Neuronal stem cell (in vitro differentiated cells): Measurements from ENCODE around the gene KCNH6.

Experiments
- DNase-seq: peaks from one replicate; pipeline ENCODE4 v3.0.0-alpha.2; 2013; ENCODE audit warnings: low spot score
- H2AFZ ChIP-seq: one replicate; pipeline ENCODE4 v1.6.1; 2013; ENCODE audit warnings: mild to moderate bottlenecking, low read length, inconsistent platforms
- H2AK5ac ChIP-seq: 2 replicates; pipeline ENCODE4 v1.6.1; 2013; ENCODE audit warnings: low read depth, mild to moderate bottlenecking, inconsistent platforms, low read length, moderate library complexity, mixed read lengths
- H2BK120ac ChIP-seq: 2 replicates; pipeline ENCODE4 v1.6.1; 2013; ENCODE audit warnings: low read depth, mild to moderate bottlenecking, inconsistent platforms, low read length, moderate library complexity, mixed read lengths
- H2BK12ac ChIP-seq: one replicate; pipeline ENCODE4 v1.6.1; 2013; ENCODE audit warnings: low read length, inconsistent platforms
- H2BK15ac ChIP-seq: 2 replicates; pipeline ENCODE4 v1.6.1; 2013; ENCODE audit warnings: mild to moderate bottlenecking, low read length, inconsistent platforms, mixed read lengths
- H2BK5ac ChIP-seq: one replicate; pipeline ENCODE4 v1.6.1; 2013; ENCODE audit warnings: inconsistent platforms, mild to moderate bottlenecking, low read length, moderate library complexity
- H3K14ac ChIP-seq: one replicate; pipeline ENCODE4 v1.6.1; 2013; ENCODE audit warnings: low read length, inconsistent platforms
- H3K18ac ChIP-seq: 2 replicates; pipeline ENCODE4 v1.6.1; 2013; ENCODE audit warnings: low read length, inconsistent platforms
- H3K23ac ChIP-seq: 2 replicates; pipeline ENCODE4 v1.6.1; 2013; ENCODE audit warnings: low read depth, mild to moderate bottlenecking, mixed read lengths, low read length, inconsistent platforms; ENCODE audit not compliant: poor library complexity
- H3K27ac ChIP-seq: replicated peaks from 3 replicates; pipeline ENCODE4 v1.5.1; 2013; ENCODE audit warnings: low read length, inconsistent platforms
- H3K27me3 ChIP-seq, 3 experiments: 2 replicates each; pipeline ENCODE4 v1.6.1; 2013; ENCODE audit warnings: low read length in 3 of 3, mild to moderate bottlenecking in 2 of 3, inconsistent platforms in 1 of 3, low read depth in 1 of 3, mixed read lengths in 1 of 3, moderate library complexity in 1 of 3; ENCODE audit not compliant: control insufficient read depth in 3 of 3, insufficient read depth in 3 of 3
- H3K36me3 ChIP-seq, 2 donors: replicated peaks in 1 of 2; 2 replicates each; pipeline ENCODE4 v1.6.1; 2013; ENCODE audit warnings: low read length in 2 of 2; ENCODE audit not compliant: control insufficient read depth in 2 of 2, insufficient read depth in 2 of 2
- H3K4ac ChIP-seq: 2 replicates; pipeline ENCODE4 v1.6.1; 2013; ENCODE audit warnings: inconsistent platforms, mild to moderate bottlenecking, low read length, moderate library complexity
- H3K4me1 ChIP-seq, 2 donors: 1 replicate in 1 of 2; 2 replicates in 1 of 2; pipeline ENCODE4 v1.6.1; 2013; ENCODE audit warnings: low read length in 2 of 2, low read depth in 1 of 2; ENCODE audit not compliant: control insufficient read depth in 2 of 2, insufficient read depth in 1 of 2
- H3K4me2 ChIP-seq: one replicate; pipeline ENCODE4 v1.6.1; 2013; ENCODE audit warnings: mild to moderate bottlenecking, low read length, inconsistent platforms; ENCODE audit not compliant: insufficient read depth, poor library complexity, severe bottlenecking
- H3K4me3 ChIP-seq, 2 donors: 2 replicates each; pipeline ENCODE4 v1.5.1; 2013; ENCODE audit warnings: low read length in 2 of 2, mild to moderate bottlenecking in 2 of 2, inconsistent platforms in 1 of 2, moderate library complexity in 1 of 2
- H3K79me1 ChIP-seq: one replicate; pipeline ENCODE4 v1.6.1; 2013; ENCODE audit warnings: low read depth, mild to moderate bottlenecking, inconsistent platforms, low read length, moderate library complexity
- H3K9ac ChIP-seq: one replicate; pipeline ENCODE4 v1.6.1; 2013; ENCODE audit warnings: mild to moderate bottlenecking, low read depth, low read length, inconsistent platforms; ENCODE audit not compliant: poor library complexity
- H3K9me3 ChIP-seq, 2 donors: replicated peaks in 1 of 2; 2 replicates each; pipeline versions ENCODE3 to v1.6.1; 2013; ENCODE audit warnings: low read length in 2 of 2, mild to moderate bottlenecking in 2 of 2, inconsistent platforms in 1 of 2, low read depth in 1 of 2, mixed read lengths in 1 of 2, moderate library complexity in 1 of 2; ENCODE audit not compliant: control insufficient read depth in 2 of 2, insufficient read depth in 1 of 2
- H4K8ac ChIP-seq: one replicate; pipeline ENCODE4 v1.6.1; 2013; ENCODE audit warnings: low read depth, mild to moderate bottlenecking, inconsistent platforms, low read length, moderate library complexity
- H4K91ac ChIP-seq: one replicate; pipeline ENCODE4 v1.6.1; 2013; ENCODE audit warnings: low read length, low read depth, mild to moderate bottlenecking, inconsistent platforms; ENCODE audit not compliant: poor library complexity
- WGBS, 2 donors: extraction: QIAGEN DNeasy Blood & Tissue Kit; methylation state at CpG; one replicate each; pipeline ENCODE4 v1.1.7; 2013; ENCODE audit warnings: missing lambda C conversion rate in 2 of 2, mixed read lengths in 1 of 2; ENCODE audit not compliant: insufficient read length in 2 of 2, insufficient replicate concordance in 1 of 2; ENCODE audit errors: extremely low coverage in 2 of 2; 5-methylcytosine and 5-hydroxymethylcytosine counted together

Gene KCNH6

DNA sequence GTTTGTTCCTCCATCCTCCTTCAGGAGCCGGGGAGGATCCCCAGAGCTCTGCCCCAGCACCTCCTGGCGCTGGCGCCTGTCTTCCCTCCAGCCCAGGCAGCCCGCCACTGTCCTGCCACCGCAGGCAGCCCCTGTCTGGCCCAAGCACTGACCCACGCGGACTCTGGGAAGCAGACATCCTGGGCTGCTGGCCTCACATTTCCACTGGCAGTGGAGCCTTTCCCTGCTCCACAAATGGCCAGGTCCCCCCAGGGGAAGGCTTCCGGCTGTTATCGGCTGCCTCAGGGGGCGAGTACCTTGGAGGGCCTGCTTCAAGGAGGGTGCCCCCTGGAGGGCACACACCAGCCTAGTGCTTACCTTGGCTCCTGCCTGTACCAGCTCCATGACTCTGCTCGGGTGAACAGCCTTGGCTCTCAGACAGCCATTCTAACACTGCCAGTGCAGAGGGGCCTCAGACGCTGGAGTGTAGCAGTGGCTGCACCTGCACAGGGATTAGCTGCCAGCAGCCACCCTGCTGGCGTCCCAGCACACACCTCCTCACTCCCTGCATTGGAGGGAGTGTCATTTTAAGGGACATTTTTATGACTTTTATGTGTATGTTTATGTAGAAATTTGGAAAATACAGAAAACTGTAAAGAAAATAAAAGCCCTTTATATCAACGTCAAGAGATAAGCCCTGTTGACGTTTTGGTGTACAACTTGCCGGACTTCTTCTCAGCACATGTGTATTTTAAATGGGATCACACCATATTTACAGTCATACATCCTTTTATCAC, 25.3 kb upstream of the KCNH6 start:
- no peak for DNase-seq
- Histone ChIP-seq H2BK15ac (peak overlapping the region; percentile 44), H2AFZ (peak overlapping the region; percentile 75), H3K4me1 (peaks cover 3 to 5% of the 10 kb centered on the region in 2 donors), H3K27ac (no peak overlapping the region), H3K23ac (peak overlapping the region; percentile 0), H3K36me3 (no peaks in the 10 kb centered on the region), H3K9ac (no peak overlapping the region), H2BK5ac (no peak overlapping the region), H2AK5ac (peak overlapping the region; percentile 76), H3K18ac (peak overlapping the region; percentile 80), H4K8ac (no peak overlapping the region), H3K14ac (no peak overlapping the region), H2BK12ac (no peak overlapping the region), H3K27me3 (peaks cover 0 to 37% (median 0%) of the 10 kb centered on the region in 3 experiments), H3K9me3 (no peaks in the 10 kb centered on the region), H4K91ac (no peak overlapping the region), H3K4me3 (no peak overlapping the region), H3K79me1 (no peaks in the 10 kb centered on the region), H2BK120ac (no peak overlapping the region), H3K4me2 (no peak overlapping the region), H3K4ac (no peak overlapping the region)
- no CpG with 5 or more reads among the region's 16 CpGs for WGBS, 2 donors

DNA sequence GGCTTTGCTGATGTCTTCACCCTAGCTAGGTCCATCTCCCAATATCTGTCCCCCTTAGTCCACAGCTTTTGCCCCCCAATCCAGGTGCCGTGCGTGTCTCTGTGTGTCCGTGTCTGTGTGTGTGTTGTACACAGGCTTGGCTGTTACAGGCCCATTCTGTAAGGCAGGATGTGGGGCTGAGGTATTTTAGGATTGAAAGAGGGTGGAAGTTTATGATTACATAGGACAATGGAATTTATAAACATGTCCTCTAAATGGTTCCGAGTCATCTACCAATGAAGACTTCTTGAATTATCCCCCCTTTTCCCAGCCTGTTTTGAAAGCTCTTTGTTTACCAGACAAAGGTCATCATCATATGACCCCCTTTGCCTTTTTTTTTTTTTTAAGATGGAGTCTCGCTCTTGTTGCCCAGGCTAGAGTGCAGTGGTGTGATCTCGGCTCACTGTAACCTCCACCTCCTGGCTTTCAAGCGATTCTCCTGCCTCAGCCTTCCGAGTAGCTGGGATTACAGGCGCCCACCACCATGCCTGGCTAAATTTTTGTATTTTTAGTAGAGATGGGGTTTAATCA, 24.4 kb upstream of the KCNH6 start:
- no peak overlapping the region for H2BK120ac ChIP-seq

DNA sequence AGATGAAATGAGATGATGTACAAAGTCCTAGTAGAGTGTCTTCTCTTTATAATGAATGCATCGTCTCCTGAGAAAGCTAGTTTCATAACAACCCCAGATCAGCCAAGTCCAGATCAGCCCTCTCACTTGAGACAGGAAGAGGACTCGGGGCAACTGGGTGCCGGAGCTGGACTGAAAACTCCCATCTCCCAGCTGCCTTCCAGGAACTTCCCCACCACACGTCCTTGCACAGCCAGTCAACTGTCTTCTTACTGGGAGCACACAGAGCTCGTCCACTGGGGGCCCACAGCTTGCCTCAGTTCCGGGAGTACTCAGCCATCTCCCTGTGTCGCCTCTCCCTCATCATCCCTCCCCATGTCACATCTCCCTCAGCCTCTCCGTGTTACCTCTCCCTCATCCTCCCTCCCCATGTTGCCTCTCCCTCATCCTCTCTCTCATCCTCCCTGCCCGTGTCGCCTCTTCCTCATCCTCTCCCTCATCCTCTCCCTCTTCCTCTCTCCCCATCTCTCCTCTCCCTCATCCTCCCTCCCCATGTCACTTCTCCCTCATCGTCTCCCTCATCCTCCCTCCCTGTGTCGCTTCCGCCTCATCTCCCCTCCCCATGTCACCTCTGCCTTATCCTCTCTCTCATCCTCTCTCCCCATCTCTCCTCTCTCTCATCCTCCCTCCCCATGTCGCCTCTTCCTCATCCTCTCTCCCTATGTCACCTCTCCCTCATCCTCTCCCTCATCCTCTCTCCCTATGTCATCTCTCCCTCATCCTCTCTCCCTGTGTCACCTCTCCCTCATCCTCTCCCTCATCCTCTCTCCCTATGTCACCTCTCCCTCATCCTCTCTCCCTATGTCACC, 22.4 kb upstream of the KCNH6 start:
- Histone ChIP-seq H2BK120ac (no peak overlapping the region), H4K91ac (no peak overlapping the region), H3K18ac (no peak overlapping the region), H3K14ac (no peak overlapping the region), H3K27me3 (peaks cover 0 to 14% (median 0%) of the 10 kb centered on the region in 3 experiments), H3K4me1 (peaks cover 3 to 12% of the 10 kb centered on the region in 2 donors), H3K9me3 (peaks cover 0 to 3% of the 10 kb centered on the region in 2 donors), H3K23ac (peak overlapping the region; percentile 93), H4K8ac (no peak overlapping the region), H2BK15ac (peak overlapping the region; percentile 81), H3K79me1 (no peaks in the 10 kb centered on the region), H3K4me3 (peak overlapping the region in 1 of 2 donors; percentile 9), H2AK5ac (no peak overlapping the region), H2AFZ (no peak overlapping the region), H3K4me2 (no peak overlapping the region), H3K4ac (no peak overlapping the region), H2BK5ac (no peak overlapping the region), H3K9ac (peak overlapping the region; percentile 60), H3K36me3 (no peaks in the 10 kb centered on the region), H3K27ac (no peak overlapping the region), H2BK12ac (no peak overlapping the region)
- WGBS, 2 donors: 100% methylated on average over 2 of the region's 14 CpGs; no CpG with 5 or more reads in 1 of the 2 donors
- no peak for DNase-seq

More for the DNA sequence above, 24.4 kb upstream of the KCNH6 start:
- Histone ChIP-seq H3K9ac (no peak overlapping the region), H3K27me3 (peaks cover 0 to 28% (median 0%) of the 10 kb centered on the region in 3 experiments), H3K9me3 (no peaks in the 10 kb centered on the region), H2BK15ac (no peak overlapping the region), H3K4me3 (no peak overlapping the region), H3K23ac (no peak overlapping the region), H2BK12ac (no peak overlapping the region), H2AK5ac (no peak overlapping the region), H3K14ac (no peak overlapping the region), H3K4me1 (peaks cover 3 to 12% of the 10 kb centered on the region in 2 donors), H3K18ac (no peak overlapping the region), H4K8ac (no peak overlapping the region), H3K27ac (no peak overlapping the region), H3K4ac (no peak overlapping the region), H3K36me3 (no peaks in the 10 kb centered on the region), H4K91ac (no peak overlapping the region), H2AFZ (no peak overlapping the region), H3K79me1 (no peaks in the 10 kb centered on the region), H2BK5ac (no peak overlapping the region), H3K4me2 (no peak overlapping the region)
- WGBS, 2 donors: no CpG with 5 or more reads among the region's 9 CpGs
- no peak for DNase-seq
